ENCODE measurements around the gene MMP2. TPM values are rescaled to one million over a fixed set of nuclear protein-coding genes. Genes with fewer than 3 reads are reported as not detected.

The MMP2 gene
- total and polyA plus RNA-seq, 2 of the 8 experiments (the other 6 are each of a cell fraction or from before 2014, with no cell fraction given) = 33.6 to 58.2 TPM

DNA sequence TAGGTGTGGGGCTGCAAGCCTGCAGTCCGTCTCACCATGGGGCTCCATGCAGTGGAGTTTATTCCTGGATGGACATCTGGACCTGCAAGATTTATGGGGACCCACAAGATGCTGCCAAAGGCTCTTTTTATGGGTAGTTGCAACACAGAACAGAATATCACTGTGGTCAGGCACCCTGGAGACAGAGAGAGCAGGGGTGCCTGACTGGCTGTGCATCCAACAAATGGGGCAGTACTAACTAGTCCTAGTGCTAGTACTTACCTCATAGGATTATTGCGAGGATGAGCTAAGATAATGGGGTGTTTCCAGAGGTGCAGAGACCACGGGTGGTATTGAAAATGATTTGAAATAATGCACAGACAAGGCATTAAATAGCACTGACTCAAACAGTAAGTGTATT is 42.4 kb upstream of the MMP2 start:
- Histone ChIP-seq H2BK15ac (ENCODE audit: low read length) (no peak overlapping the region), H3K18ac (ENCODE audit: extremely low read depth, low read length) (no peak overlapping the region), H2BK12ac (ENCODE audit: low read depth, low read length) (no peak overlapping the region), H4K91ac (replicated peaks; ENCODE audit: insufficient read length, low read length) (no peak overlapping the region), H3K23me2 (ENCODE audit: low read depth, low read length) (no peaks in the 10 kb centered on the region), H3K4me1 (replicated peaks in 1 of 4; ENCODE audit: control insufficient read depth in 3 of 4, insufficient read depth in 4 of 4, low read length in 3 of 4) (no peaks in the 10 kb centered on the region), H3K27ac (ENCODE audit: low read depth, low read length) (no peak overlapping the region), H3K14ac (ENCODE audit: insufficient read length) (no peak overlapping the region), H4K5ac (ENCODE audit: insufficient read length, low read depth, low read length) (no peak overlapping the region), H3K9ac (replicated peaks in 1 of 4; ENCODE audit: extremely low read depth in 1 of 4, low read depth in 3 of 4, low read length in 3 of 4) (no peak overlapping the region), H3K9me3 (ENCODE audit: insufficient read depth in 2 of 2, low read depth in 1 of 2, low read length in 1 of 2) (no peaks in the 10 kb centered on the region), H2BK20ac (ENCODE audit: low read length) (no peak overlapping the region), H2BK5ac (ENCODE audit: low read depth, low read length) (no peak overlapping the region), H3K79me1 (ENCODE audit: low read depth, low read length) (no peaks in the 10 kb centered on the region), H3K4me2 (ENCODE audit: insufficient read depth in 1 of 2, low read depth in 2 of 2, low read length in 2 of 2) (no peak overlapping the region), H3K56ac (replicated peaks; ENCODE audit: insufficient read length, low read depth, low read length) (no peak overlapping the region), H4K20me1 (replicated peaks in 1 of 2; ENCODE audit: control insufficient read depth in 1 of 2, insufficient read depth in 2 of 2, low read length in 2 of 2) (no peaks in the 10 kb centered on the region), H3K23ac (ENCODE audit: insufficient read length) (no peak overlapping the region), H3K79me2 (ENCODE audit: control insufficient read depth in 1 of 2, insufficient read depth in 2 of 2, low read length in 2 of 2) (no peaks in the 10 kb centered on the region), H2BK120ac (replicated peaks; ENCODE audit: low read depth, low read length) (no peak overlapping the region), H3K4ac (replicated peaks; ENCODE audit: insufficient read length, low read depth, low read length) (no peak overlapping the region), H3K36me3 (ENCODE audit: control insufficient read depth in 2 of 4, insufficient read depth in 4 of 4, low read length in 3 of 4) (no peaks in the 10 kb centered on the region), H2AFZ (ENCODE audit: low read length) (no peak overlapping the region), H3K27me3 (replicated peaks in 1 of 4; ENCODE audit: control insufficient read depth in 3 of 4, extremely low read depth in 1 of 4, insufficient read depth in 3 of 4, low read length in 3 of 4) (no peaks in the 10 kb centered on the region), H4K8ac (ENCODE audit: extremely low read depth, insufficient read depth, low read length) (no peak overlapping the region), H2AK5ac (ENCODE audit: low read depth, low read length) (no peak overlapping the region), H3K4me3 (ENCODE audit: extremely low read depth in 1 of 4, insufficient read depth in 2 of 4, low read depth in 3 of 4, low read length in 4 of 4) (no peak overlapping the region)
- WGBS, 2 experiments (ENCODE audit: extremely low coverage in 1 of 2, insufficient coverage in 1 of 2, insufficient read length in 1 of 2, insufficient replicate concordance in 2 of 2, low coverage in 1 of 2, low lambda C conversion rate in 2 of 2, missing lambda C conversion rate in 1 of 2) = 92% methylated on average over 3 of the region's 3 CpGs; no CpG with 5 or more reads in 1 of the 2 experiments
- ChIA-PET CTCF (ENCODE audit: partially characterized antibody) (no interaction called here), POLR2A (ENCODE audit: partially characterized antibody) (no interaction called here)
- DNase-seq (ENCODE audit: low read depth in 1 of 2, low spot score in 2 of 2) = no peak
- no peak for FAIRE-seq
- TF ChIP-seq JUND (IDR thresholded peaks at IDR 0.05; ENCODE audit: low read length) (no peak), BACH1 (IDR thresholded peaks at IDR 0.05; ENCODE audit: low read length) (no peak), JUN (IDR thresholded peaks at IDR 0.05; ENCODE audit: low read depth, low read length) (no peak), BCL11A (IDR thresholded peaks at IDR 0.05; ENCODE audit: low read depth in 2 of 2, low read length in 2 of 2) (no peak), CBX8 (IDR thresholded peaks at IDR 0.05; ENCODE audit: borderline replicate concordance, low read depth, low read length) (no peak), POLR2AphosphoS5 (IDR thresholded peaks at IDR 0.05; ENCODE audit: low read depth, low read length) (no peak)
